Suppressor macrophage treated with lipopolysaccharide for 1 hour (primary cell): Measurements from ENCODE around the gene ZRANB3.
A peak's percentile ranks its signal among the peaks of the same experiment; 100 is the strongest.
"Not testable (repeated sequence)": the region's sequence is repeated elsewhere in the genome, so short reads cannot be mapped to it uniquely, and the experiment has no call there.

Source experiments
- DNase-seq, 3 donors: peaks; one replicate each; pipeline ENCODE4 v3.0.0-alpha.2; 2020 to 2022

The ZRANB3 gene

DNA sequence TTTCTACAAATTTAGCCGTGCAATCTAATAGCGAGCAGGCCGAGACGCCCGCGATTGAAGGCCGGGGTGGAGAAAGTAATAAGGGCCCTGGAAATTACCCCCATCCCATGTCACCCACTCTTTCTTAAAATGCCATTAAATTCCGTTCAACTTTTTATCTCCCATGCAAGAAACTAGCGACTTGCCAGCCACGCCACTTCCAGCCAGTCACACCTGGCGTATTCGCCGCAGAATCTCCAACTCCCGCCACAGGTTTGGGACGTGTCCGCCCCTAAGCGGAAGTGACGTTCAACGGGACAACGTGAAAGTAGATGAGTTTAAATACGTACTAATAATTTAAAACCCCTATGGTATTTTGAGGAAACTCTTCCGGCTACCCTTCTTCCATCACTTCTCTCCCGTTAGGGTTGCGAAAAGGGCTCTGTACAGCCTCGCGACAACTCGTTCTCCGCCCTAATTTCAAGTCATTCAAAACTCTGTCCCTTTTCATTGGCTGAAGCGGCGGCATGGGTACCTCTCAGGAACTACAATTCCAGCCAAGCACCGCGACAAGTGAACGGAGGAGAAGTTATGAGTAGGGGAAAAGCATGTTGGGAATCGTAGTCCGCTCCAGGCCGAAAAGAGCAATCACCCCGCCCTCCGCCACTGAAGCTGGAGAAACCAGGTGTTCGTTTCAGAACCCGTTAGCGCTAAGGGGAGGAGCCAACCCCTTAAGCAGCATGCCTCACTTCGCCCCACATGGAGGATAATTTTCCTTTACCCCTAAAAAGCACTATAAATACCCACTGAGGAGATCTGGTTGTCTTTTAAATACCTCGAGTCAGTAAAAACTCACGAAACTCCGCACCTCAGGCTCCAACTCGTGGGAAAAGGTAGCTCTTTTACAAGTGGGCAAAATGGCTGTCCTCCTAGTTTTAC, at the start of gene ZRANB3:
TSS of gene ZRANB3 (minus strand) at position 906 of the 918 bp plus-strand sequence.
- peak; percentile 96 to 97 (median 97) for DNase-seq

DNA sequence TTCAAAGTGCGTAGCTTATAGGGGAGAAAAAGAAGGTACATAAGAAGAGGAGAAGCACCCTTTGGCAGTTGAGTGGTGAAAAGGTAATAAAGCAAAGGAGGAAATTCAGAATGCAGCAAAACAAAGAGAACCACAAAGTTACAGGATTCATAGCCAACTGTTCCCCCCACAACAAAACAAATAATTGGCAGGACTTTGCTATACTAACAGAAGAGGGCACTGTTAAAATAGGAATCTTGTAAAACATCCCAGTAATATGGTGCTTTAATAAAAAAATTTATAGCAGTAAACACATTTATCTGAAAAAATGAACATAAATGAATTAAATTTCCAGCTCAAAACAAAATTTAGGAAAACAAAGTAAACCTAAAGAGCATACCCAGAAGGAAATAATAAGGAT, 42.6 kb upstream of the ZRANB3 start:
- DNase-seq = no peak

DNA sequence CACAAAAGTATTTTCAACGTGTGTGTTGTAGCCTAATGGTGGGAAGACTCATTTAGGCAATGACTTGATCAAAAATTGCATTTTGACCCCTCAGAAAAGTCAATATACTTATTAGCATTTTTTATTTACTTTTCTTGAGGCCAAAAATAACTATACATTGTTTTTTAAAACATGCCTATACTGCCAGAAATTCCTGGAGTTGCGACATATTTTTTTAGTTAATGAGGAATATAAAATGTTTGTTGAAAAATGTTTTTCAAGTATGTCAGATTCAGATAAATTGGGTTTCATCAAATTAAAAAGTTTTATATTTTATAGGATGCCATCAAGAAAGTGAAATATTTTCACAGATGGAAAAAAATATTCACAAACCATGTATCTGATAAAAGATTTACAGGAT, 39.9 kb upstream of the ZRANB3 start:
- no peak for DNase-seq

DNA sequence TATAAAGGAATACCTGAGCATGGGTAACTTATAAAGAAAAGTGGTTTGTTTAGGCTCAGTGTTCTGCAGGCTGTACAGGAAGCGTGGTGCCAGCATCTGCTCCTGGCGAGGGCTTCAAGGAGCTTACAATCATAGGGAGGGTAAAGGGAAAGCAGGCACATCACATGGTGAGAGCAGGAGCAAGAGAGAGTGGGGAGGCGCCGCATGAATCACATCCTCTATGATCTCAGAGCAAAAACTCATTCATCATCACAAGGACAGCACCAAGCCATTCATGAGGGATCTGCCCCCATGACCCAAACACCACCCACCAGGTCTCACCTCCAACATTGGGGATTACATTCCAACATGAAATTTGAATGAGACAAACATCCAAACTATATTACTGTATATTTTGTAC, 32.8 kb upstream of the ZRANB3 start:
- DNase-seq = peak; percentile 13 to 21 (median 15)

DNA sequence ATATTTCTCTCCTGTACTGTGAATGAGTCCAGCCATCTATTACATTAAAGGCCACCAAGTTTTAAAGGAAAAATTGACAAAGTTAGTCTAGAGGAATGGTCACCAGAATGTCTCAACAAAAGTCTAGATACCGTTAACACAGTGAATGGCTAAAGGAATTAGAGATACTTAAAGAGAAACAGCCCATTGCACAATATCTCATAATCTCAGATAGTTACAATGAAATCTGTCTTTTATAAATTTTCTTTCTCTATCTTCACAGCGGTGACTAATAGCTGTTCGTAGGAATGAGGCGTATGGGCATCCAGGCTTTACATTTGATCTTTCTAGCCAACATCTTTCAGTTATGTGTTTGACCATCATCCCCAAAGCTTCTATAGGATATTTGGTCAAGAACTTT, 30.9 kb upstream of the ZRANB3 start:
- no peak for DNase-seq

DNA sequence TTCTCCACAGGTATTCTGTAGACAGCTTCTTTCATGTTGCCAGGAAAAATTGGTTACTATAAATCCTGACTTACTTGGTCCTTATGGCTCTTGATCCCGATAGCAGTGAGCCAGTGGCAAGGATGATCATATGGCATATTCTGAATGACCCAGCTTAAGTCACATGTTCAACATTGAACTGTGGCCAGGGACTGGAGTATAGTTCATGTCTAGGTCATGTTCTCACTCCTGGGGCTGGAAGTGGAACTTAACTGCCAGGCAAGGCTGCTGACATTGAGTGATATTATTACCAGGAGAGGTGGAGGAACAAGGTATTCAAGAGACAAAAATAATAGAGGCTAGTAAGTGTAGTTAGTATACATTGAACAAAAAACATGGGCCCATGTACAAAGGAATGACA, 26.5 kb upstream of the ZRANB3 start:
- peak; percentile 7 to 29 (median 16) for DNase-seq

DNA sequence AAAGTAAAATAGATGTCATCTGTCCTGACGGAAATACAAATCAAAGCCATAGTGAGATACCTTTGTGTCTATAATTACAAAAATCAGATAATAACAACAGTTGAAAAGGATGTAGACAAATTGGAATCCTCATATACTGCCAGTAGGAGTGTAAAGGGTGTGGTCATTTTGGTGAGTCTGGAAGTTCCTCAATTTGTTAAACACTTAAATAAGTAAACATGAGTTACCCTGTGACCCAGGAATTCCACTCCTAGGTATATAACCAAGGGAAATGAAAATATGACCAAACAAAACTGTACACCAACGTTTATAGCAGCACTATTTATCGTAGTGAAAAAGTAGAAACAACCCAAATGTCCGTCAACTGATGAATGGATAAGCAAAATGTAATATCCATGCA, 24.3 kb upstream of the ZRANB3 start:
- DNase-seq = peak; percentile 12 to 45 (median 45)

DNA sequence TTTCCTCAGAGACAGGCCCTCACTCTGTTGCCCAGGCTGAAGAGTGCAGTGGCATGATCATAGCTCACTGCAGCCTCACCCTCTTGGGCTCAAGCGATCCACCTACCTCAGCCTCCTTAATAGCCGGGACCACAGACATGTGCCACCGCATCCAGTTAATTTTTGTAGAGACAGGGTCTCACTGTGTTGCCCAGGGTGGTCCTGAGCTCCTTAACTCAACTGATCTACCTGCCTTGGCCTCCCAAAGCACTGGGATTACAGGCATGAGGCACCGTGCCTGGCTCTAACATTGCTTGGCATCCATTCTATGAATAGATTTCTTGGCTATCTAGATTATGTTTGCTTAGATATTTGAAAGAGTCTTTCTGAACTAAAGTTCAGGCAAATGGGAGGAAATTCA, 21.9 kb upstream of the ZRANB3 start:
- DNase-seq = no peak

DNA sequence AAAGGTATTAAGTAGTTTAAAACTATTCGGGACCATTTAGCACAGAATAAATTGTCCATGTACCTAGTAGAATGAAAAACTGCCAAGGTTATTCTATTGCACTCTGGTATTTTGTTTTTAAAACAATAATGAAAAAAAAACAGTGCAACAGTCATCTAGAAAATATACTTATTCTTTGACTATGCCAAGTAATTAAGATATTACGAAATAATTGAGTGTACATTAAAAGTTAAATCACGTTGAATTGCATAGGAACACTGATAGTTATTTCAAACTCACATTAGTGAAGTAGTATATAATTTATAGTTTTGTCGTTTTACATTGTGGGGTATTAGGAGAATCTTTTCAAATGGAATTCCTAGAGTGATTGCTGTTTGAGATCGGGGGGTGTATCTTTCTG, 20.3 kb upstream of the ZRANB3 start:
- DNase-seq = no peak

DNA sequence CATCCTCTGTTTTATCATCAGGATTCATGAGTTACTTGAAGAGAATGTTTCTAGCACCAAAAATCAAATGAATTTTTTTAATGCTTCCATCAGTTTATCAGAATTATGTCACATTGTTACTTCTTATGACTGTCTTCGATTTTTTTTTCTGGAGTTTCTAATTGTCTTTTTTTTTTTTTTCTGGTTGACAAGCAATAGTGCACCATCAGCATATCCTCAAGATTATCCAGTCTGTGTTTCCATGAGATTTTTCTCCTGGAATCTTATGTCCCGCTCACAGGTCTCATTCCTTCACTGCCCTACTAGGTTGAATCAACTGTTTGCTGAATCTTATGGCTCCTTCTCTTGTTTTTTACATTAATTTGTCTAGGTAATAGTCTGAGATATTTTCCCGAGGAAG, 16.3 kb upstream of the ZRANB3 start:
- DNase-seq = no peak

DNA sequence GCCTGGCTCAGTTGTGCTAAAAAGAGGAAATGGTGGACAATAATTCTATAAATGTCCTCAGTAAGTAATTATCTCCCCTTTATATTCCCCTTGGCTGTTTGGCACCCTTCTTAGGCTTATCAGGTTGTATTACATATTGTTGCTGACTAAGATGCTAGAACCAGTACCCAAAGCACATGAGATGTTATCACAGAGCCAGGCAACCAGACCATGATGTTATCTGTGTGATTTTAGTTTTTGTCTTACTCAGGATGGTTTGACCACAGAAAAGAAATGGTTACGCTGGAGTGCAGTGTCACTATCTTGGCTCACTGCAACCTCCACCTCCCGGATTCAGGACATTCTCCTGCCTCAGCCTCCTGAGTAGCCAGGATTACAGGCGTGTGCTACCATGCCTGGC, 15.4 kb upstream of the ZRANB3 start:
- DNase-seq = no peak

DNA sequence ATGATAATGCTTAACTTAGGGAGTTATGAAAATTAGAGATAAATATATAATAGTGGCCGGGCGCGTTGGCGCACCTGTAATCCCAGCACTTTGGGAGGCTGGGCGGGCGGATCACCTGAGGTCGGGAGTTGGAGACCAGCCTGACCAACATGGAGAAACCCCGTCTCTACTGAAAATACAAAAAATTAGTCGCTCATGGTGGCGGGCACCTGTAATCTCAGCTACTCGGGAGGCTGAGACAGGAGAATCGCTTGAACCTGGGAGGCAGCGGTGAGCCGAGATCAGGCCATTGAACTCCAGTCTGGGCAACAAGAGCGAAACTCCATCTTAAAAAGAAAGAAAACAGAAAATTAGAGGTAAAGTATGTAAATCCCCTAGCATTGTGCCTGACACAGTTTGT, 2.5 kb upstream of the ZRANB3 start:
- not testable (repeated sequence) for DNase-seq

DNA sequence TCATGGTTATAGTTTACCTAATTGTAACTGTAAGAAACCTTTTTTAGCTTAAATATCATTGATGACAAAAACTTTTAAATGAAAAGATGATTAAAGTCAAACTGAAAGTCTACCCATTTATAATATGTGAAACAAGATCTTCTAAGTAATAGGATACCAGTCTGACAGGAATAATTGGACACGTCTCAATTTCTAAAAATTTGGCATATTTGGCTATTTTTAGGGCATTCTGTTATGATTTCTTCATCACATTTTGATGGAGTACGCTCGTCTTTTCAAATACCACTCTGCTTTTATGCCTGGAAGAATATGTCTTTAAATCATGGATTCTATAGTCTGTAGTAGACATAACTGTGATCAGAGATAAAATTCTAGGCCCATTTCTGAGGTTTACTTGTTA, 1.6 kb upstream of the ZRANB3 start:
- DNase-seq = no peak

DNA sequence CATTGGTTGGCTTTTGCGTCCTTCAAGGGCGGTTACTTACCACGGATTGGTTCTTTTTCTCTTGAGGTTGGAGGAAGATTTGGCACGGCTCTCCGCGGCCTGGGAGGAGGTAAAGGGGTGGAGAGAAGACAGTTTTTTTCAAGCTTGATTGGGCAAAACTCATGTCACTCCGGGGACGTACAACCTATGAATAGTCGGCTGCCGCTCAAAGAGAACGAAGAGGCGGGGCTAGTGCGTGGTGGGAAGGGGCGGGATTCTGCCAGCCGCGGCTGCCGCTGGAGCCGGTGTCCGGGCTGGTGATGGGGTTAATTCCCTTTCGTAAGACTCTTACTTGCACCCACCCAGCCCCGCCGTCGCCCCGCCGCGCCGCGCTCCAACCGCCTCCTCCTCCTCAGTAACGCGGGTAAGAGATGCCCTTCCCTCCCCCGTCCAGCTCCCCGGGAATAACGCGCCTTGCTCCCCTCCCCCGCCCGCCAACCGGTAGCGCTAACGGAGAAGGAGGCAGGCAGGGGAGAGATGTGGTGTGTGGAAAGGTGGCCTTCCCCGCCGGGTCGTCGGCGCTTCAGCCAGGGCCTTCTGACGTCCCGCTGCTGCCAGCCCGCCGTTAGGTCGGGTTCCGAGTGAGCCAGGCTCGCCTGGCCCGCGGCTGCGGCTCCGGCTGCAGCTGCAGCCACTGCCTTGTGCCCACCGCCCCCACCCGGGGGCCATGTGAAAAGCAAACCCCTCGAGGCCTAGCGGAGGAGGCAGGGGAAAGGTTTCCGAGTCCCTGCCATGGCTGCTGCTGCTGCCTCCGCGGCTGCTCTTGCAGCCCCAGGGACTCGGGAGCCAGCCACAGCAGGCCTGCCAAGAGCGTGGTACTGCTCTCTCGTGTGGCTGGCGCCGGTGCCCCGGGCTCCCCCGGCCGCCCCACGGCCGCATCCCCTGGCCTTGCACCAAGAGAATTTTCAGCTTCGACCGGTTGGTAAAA, 496 bp upstream of the ZRANB3 start, which contains the start of gene R3HDM1:
TSS of gene R3HDM1 (plus strand) at position 254 of the 967 bp plus-strand sequence. CDS start 73,362 bp downstream, outside the sequence.
- peak; percentile 98 to 100 (median 99) for DNase-seq

DNA sequence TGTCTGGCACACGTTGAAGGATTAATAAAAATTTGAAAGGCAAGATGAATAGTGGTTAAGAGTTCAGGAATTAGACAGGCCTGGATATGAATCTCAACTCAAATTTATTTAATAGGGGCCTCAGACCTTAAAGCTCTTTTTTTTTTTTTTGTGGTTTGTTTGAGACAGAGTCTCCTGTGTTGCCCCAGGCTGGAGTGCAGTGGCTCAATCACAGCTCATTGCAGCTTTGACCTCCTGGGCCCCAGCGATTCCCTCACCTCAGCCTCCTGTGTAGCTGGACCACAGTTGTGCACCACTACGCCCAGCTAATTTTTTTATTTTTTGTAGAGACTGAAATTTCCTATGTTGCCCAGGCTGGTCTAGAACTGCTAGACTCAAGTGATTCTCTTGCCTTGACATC, 3.0 kb downstream of the ZRANB3 start:
- DNase-seq = no peak

DNA sequence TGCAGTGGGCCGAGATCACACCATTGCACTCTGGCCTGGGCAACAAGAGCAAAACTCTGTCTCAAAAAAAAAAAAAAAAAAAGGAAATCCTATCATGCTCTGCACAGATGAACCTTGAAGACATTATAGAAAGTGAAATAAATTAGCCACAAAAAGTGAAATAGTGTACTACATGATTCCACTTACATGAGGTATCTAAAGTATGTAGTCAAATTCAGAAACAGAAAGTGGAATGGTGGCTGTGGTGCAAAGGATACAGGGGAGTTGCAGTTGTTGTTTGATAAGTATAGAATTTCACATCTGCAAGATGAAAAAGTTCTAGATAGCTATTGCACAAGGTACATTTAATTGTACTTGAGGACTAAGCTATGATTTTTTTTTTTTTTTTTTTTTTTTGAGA, 5.2 kb downstream of the ZRANB3 start:
- DNase-seq = no peak

DNA sequence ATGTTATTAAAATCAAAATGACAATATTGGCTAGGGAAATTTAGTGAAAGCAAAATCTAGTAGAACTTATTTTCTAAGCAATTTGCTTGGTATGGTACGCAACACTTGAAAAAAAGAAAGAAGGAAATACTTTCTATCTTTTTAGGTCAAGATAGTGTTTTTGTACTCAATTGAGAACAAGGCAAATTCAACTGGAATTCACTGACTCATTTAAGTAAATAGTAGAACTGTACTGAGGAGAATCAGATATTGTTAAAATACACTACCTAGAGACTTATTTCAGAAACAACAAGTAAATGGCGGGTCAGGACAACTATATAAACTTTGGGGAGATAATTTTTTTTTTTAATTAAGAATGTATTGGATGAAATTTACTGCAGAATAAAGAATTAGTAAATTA, 18.9 kb downstream of the ZRANB3 start:
- DNase-seq = no peak

DNA sequence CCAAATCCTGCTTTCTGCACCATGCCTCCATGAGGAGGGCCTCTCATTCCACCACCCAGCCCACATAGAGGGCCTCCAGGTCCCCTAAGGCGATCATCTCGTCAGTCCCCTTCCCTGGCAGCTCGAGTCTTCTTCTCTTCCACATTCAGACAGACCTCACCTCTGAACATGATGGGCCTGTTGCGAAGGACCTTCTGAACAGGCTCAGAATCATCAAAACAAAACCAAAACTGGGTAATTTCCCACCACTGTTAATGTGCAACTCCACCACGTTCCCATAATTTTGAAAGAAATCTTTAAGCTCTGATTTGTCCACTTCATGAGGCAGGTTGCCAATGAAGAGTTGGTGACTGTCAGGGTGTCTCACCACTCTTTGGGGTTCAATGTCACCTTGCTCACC, 20.4 kb downstream of the ZRANB3 start:
- no peak for DNase-seq

DNA sequence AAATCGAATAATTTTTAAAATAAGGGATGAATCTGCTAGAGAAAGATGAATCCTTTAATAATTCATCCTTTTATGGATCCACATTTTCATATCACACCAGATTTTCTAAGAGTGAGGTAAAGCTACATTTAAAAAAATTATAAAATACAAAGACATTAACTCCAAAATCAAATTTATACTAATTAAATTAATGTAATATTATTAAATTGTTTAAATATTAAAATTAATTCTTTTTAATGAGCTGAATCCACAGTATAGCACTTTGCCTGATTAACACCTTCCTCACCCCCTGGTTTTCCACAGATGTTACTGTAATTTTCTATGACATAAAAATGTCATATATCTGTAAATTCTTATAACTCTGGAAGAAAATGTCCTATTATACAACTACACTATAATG, 26.2 kb downstream of the ZRANB3 start:
- DNase-seq = no peak

DNA sequence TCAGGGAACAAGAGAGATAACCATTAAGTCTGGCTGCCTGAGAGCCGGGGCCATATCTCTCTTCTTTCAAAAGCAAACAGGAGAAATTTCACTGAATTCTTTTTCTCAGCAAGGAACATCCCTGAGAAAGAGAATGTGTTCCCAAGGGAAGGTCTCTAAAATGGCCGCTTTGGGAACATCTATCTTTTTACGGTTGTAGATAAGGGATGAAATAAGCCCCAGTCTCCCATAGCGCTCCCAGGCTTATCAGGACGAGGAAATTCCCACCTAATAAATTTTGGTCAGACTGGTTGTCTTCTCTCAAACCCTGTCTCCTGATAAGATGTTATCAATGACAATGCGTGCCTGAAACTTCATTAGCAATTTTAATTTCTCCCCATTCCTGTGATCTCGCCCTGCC, 32.4 kb downstream of the ZRANB3 start:
- not testable (repeated sequence) for DNase-seq

DNA sequence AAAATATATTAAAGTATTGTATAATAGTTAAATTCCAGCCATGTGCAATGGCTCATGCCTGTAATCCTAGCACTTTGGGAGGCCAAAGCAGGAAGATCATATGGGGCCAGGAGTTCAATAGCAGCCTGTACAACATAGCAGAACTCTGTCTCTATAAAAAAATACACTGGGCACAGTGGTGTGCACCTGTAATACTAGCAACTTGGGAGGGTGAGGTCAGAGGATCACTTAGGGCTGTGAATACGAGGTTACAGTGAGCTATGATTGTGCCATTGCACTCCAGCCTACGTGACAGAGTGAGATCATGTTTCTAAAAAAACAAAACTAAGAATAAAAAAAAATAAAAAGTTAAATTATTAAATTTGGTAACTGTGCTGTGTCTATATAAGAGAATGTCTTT, 36.1 kb downstream of the ZRANB3 start:
- peak in 1 of 3 donors; percentile 7 for DNase-seq

DNA sequence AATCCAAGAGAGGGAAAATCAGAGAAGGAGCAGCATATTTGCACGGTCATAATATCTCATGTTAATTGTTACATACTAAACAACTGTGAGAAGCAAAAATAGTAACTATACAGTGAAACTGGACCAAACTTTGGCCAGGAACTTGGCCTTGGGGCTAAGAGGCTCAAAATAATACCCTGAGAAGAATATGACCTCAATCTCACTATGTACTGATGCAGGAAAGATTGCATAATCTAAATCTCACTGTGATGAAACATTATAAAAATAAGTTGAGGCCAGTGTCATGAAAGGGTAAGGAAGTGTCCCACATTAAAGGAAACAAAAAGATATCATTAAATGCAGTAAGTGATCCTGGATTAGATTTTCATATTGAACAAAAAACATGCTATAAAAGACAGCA, 36.5 kb downstream of the ZRANB3 start:
- DNase-seq = peak in 2 of 3 donors; percentile 10 to 27

DNA sequence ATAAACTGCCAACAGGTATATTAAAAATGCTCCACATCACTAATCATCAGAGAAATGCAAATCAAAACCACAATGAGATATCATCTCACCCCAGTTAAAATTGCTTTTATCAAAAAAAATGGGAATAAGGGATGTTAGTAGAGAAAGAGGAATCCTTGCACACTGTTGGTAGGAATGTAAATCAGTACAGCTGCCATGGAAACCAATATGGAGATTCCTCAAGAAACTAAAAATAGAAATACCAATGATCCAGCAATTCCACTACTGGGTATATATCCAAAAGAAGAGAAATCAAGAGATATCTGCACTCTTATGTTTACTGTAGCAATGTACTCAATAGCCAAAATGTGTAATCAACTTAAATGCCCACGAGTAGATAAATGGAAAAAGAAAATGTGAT, 40.6 kb downstream of the ZRANB3 start:
- no peak for DNase-seq

DNA sequence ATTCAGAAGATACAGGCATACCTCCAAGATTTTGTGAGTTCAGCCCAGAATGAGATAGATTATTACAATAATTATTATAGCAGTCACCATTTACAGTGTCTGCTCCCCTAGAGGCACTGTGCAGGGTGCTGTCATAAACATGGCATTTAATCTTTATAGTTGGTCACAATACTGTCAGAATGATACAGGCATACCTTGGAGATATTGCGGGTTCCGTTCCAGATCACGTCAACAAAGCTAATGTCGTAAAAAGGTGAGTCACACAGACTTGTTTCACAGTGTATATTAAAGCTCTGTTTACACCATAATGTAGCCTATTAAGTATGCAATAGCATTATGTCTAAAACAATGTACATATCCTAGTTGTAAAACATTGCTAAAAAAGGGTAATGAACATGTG, 45.6 kb downstream of the ZRANB3 start:
- DNase-seq = no peak
